AG10803 (cell line): ENCODE results near the gene FHDC1.

Source experiments
- DNase-seq: peaks from one replicate; pipeline ENCODE4 v3.0.0; 2010; ENCODE audit warnings: low read depth
- H3K4me3 ChIP-seq: 2 replicates; pipeline ENCODE4 v1.5.1; 2011; ENCODE audit warnings: mild to moderate bottlenecking, low read length, control low read depth
- CTCF ChIP-seq: conservative IDR thresholded peaks from 2 replicates; pipeline ENCODE4 v1.5.1; 2011; ENCODE audit warnings: mild to moderate bottlenecking, low read length, control low read depth, inconsistent platforms

The FHDC1 gene

GRCh38 chr4:152979731-152980330, 43.7 kb downstream of the FHDC1 start:
- no peak overlapping the region for H3K4me3 ChIP-seq
- no peak for TF ChIP-seq CTCF
- DNase-seq = no peak

GRCh38 chr4:152981278-152981677, 45.2 kb downstream of the FHDC1 start:
- peak; percentile 6 for DNase-seq
- H3K4me3 ChIP-seq = no peak overlapping the region
- TF ChIP-seq CTCF = no peak

GRCh38 chr4:152981842-152982241, 45.7 kb downstream of the FHDC1 start:
- no peak for TF ChIP-seq CTCF
- no peak overlapping the region for H3K4me3 ChIP-seq
- no peak for DNase-seq

- TF ChIP-seq CTCF = no peak
- DNase-seq = peak; percentile 9
Measured at GRCh38 chr4:152983221-152983620, 47.1 kb downstream of the FHDC1 start.

GRCh38 chr4:152983774-152984411, 47.8 kb downstream of the FHDC1 start:
- peak; percentile 41 for DNase-seq
- no peak overlapping the region for H3K4me3 ChIP-seq
- no peak for TF ChIP-seq CTCF

More at GRCh38 chr4:152983221-152983620, 47.1 kb downstream of the FHDC1 start:
- no peak overlapping the region for H3K4me3 ChIP-seq

- DNase-seq = no peak
- no peak overlapping the region for H3K4me3 ChIP-seq
- no peak for TF ChIP-seq CTCF
Measured at GRCh38 chr4:152988721-152989553, 52.8 kb downstream of the FHDC1 start.
